A549 (cell line): ENCODE results near the gene ARHGEF1.

ENCODE experiments used
- CTCF ChIP-seq: fragments of >200 bp; sonication (Bioruptor Twin); formaldehyde crosslinking; IDR thresholded peaks from 3 replicates; pipeline ENCODE4 v1.5.1; 2016
- POLR2A ChIP-seq: IDR thresholded peaks from 2 replicates; pipeline ENCODE4 v1.6.1; 2012; ENCODE audit warnings: mild to moderate bottlenecking, low read length

DNA sequence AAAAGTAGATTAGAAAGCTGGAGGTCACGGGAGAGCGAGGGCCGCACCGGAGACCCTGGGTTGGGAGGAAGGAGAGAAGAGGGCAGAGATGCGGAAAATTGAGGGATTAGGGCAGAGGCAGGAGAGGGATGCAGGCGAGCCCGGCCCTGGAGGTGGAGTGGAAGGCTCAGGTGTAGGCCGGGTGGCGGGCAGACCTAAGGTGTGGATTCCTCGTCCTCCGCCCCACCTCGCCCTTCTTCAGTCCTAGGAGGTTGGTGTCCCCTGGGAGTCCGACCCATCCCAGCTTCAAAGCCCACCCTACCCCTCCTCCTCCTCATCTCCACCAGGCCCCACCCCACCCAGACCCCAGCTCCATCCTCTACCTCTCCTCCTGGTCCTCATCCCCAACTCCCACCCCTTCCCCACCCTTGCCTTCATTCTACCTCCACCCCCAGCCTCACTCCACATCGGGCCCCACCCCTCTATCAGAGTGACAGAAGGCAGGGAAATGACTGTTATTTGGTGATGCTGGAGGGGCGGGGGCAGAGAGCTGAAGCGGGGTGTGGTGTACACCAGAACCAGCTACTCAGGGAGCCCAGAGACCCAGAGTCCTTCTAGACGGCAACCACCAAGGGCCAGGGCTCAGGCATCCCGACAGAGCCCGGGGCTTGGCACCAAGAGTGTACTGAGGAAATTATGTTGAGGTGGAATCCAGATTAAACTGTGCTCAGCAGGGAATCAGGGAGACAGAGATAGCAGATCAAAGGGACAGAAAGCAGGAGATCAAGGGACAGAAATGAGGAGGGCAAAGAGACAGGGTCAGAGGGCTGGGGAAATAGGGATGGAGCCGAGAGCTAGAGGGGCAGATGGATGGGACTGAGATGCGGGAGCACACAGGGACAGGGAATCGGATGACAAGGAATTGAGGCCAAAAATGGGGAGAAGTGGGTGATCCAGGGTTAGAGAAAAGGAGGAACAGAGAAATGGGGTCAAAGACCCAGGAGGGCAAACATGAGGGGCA lies 38.9 kb downstream of the ARHGEF1 start:
- TF ChIP-seq CTCF: no peak
- no peak for TF ChIP-seq POLR2A
